Progenitor cell of endocrine pancreas (in vitro differentiated cells): ENCODE results near the gene LAMA1. TPM values are rescaled to one million over a fixed set of nuclear protein-coding genes. Genes with fewer than 3 reads are reported as not detected.

Experiments
- DNase-seq: peaks from one replicate; pipeline ENCODE4 v3.0.0; 2021; ENCODE audit warnings: low spot score; ENCODE audit not compliant: unreplicated experiment
- H3K27ac Mint-ChIP-seq: 2 replicates; pipeline ENCODE4 v1.8.0; 2021; ENCODE audit warnings: mild to moderate bottlenecking, moderate library complexity, mixed read lengths
- H3K27me3 Mint-ChIP-seq: 2 replicates; pipeline ENCODE4 v1.8.0; 2021; ENCODE audit warnings: mixed read lengths
- H3K36me3 Mint-ChIP-seq: 2 replicates; pipeline ENCODE4 v1.8.0; 2022; ENCODE audit warnings: mixed read lengths; ENCODE audit not compliant: insufficient read depth
- H3K4me1 Mint-ChIP-seq: 2 replicates; pipeline ENCODE4 v1.8.0; 2021; ENCODE audit warnings: low read depth, mixed read lengths
- H3K4me3 Mint-ChIP-seq: 2 replicates; pipeline ENCODE4 v1.8.0; 2021; ENCODE audit warnings: low read depth, mild to moderate bottlenecking, moderate library complexity, mixed read lengths
- H3K9me3 Mint-ChIP-seq: 2 replicates; pipeline ENCODE4 v1.8.0; 2021; ENCODE audit warnings: low read depth, mixed read lengths
- CTCF ChIP-seq: fragments of 200-600 bp; sonication (generic); IDR thresholded peaks from one replicate; pipeline ENCODE4 v1.5.0; 2021; ENCODE audit warnings: antibody characterized with exemption, mild to moderate bottlenecking; ENCODE audit not compliant: unreplicated experiment
- total RNA-seq: library from RNA; stranded (reverse); gene quantifications from 2 replicates; pipeline ENCODE4 v1.2.1, GENCODE V29; 2021

The LAMA1 gene
- total RNA-seq, 1 donor from 2014 or later = 257 TPM

DNA sequence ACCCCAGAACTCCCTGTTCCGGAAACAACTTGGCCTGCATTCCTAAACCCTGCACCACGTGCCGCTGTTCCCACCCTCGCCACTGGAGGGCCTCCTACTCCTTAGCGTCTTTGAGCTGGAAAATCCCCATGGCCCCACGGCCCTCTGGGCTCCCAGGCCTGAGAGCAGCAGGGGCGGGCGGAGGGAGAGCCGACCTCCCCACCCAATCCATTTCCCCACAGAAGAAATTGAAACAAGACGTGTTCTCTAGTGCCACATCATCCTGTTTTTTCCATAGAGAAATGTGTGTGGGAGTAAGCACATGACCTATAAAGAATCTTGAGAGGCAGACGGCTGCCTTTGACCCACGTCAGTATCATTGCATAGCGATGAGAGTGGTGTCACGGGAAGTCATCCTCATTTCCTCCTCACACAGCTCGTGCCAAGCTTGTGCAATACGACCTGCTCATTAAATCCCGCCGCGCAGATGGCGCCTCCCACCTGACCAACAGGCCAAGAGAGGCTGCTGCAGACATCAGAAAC lies 79.2 kb downstream of the LAMA1 start:
- no peaks in the 10 kb centered on the region for H3K9me3 Mint-ChIP-seq
- no peaks in the 10 kb centered on the region for H3K27me3 Mint-ChIP-seq
- peak overlapping the region; percentile 80 for H3K27ac Mint-ChIP-seq
- DNase-seq = peak; percentile 50
- H3K4me3 Mint-ChIP-seq = no peak overlapping the region
- H3K4me1 Mint-ChIP-seq = peaks cover 16% of the 10 kb centered on the region
- peaks cover 58% of the 10 kb centered on the region for H3K36me3 Mint-ChIP-seq
- peak; percentile 72 for TF ChIP-seq CTCF

GRCh38 chr18:7037470-7037869 lies 80.1 kb downstream of the LAMA1 start:
- H3K9me3 Mint-ChIP-seq = no peaks in the 10 kb centered on the region
- H3K27ac Mint-ChIP-seq = no peak overlapping the region
- DNase-seq = no peak
- H3K4me3 Mint-ChIP-seq = no peak overlapping the region
- H3K36me3 Mint-ChIP-seq = peaks cover 59% of the 10 kb centered on the region
- no peak for TF ChIP-seq CTCF
- H3K27me3 Mint-ChIP-seq = no peaks in the 10 kb centered on the region
- peaks cover 16% of the 10 kb centered on the region for H3K4me1 Mint-ChIP-seq

DNA sequence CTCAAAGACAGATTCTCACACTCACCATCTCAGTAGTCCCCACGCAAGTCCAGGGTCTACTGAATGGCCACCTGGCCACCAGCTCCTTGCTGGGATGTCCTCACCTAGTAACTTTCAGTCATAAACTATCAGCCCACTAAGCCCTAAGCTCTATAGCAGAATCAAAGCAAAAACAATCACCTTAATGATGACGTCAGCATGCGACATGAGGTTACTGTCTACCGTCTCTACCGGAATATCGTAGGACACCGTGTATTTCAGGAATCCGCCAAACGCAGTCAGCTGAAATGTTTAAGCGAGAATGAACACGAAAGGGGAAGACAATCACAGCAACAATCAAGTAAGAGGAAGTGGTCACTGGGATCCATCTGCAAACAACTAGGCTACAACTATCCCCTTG lies 81.8 kb downstream of the LAMA1 start:
- peaks cover 14% of the 10 kb centered on the region for H3K4me1 Mint-ChIP-seq
- peaks cover 55% of the 10 kb centered on the region for H3K36me3 Mint-ChIP-seq
- H3K27me3 Mint-ChIP-seq = no peaks in the 10 kb centered on the region
- peak overlapping the region; percentile 4 for H3K27ac Mint-ChIP-seq
- DNase-seq = no peak
- TF ChIP-seq CTCF = no peak
- H3K4me3 Mint-ChIP-seq = no peak overlapping the region
- H3K9me3 Mint-ChIP-seq = no peaks in the 10 kb centered on the region

DNA sequence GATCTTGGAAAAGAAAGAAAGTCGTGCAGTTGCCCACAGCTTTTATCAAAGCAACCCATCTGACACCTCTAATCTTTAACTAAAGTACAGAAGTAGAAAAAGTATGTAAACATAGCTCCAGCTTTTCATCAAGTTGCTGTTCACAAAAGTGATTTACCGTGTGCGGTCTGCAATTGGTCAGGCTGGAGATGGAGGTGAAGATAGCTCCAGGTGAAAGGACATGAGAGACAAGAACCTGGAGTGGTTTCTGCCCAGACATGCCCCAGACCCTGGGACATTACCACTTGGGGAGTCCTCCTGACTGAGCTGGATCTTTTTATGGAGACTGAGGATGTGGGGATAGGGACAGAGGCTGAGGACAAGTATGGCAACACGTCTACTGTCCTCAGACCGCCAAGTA lies 82.7 kb downstream of the LAMA1 start:
- no peak for DNase-seq
- H3K27me3 Mint-ChIP-seq = no peaks in the 10 kb centered on the region
- no peaks in the 10 kb centered on the region for H3K9me3 Mint-ChIP-seq
- peak overlapping the region; percentile 96 for H3K27ac Mint-ChIP-seq
- H3K4me3 Mint-ChIP-seq = peak overlapping the region; percentile 21
- TF ChIP-seq CTCF = no peak
- H3K4me1 Mint-ChIP-seq = peaks cover 14% of the 10 kb centered on the region
- H3K36me3 Mint-ChIP-seq = peaks cover 54% of the 10 kb centered on the region

- peaks cover 58% of the 10 kb centered on the region for H3K36me3 Mint-ChIP-seq
- H3K4me1 Mint-ChIP-seq = peaks cover 10% of the 10 kb centered on the region
- TF ChIP-seq CTCF = no peak
- H3K9me3 Mint-ChIP-seq = no peaks in the 10 kb centered on the region
- H3K27me3 Mint-ChIP-seq = no peaks in the 10 kb centered on the region
- no peak for DNase-seq
- H3K27ac Mint-ChIP-seq = no peak overlapping the region
- H3K4me3 Mint-ChIP-seq = no peak overlapping the region
These were observed 85.1 kb downstream of the LAMA1 start for GRCh38 chr18:7032537-7032936.
